Measurements from ENCODE around the gene COL1A1.

DNA sequence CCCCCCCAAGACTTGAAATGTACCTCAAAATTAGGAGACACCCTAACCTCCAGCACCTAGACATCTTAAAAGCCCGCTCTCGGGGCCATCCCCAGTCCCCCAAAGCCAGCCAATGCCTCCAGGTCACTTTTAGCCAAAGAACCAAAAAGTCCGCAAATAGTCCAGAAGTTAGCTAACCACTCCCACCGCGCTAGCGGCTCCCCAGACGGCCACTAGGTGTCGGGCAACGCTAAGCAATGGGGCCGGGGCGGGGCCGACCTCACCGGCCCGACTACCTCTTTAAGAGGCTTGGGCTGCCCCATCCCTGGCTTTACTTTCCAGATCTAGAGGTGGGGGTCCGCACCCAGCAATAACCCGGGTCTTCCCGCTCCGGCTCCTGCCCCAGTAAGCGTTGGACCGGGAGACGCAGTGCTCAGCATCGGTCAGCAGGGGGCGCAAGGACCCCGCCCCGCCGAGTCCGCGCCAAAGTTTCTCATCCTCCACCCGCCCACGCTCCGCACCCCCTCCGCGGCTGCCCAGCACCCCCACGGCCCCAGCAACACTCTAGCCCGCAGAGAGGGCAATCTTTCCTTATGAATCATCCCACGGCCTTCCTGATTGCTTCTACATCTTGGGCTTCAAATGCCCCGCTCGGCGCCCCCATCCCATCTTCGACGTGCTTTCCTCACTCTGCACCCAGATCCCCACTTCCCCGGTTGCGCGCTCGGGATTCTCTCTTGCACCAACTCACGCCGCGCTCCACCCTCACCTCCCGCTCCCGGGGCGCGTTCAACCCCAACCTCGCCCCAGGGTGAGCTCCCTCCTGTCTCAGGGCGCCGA, 765 bp downstream of the COL1A1 start:
- TF ChIP-seq, protein P1, sequence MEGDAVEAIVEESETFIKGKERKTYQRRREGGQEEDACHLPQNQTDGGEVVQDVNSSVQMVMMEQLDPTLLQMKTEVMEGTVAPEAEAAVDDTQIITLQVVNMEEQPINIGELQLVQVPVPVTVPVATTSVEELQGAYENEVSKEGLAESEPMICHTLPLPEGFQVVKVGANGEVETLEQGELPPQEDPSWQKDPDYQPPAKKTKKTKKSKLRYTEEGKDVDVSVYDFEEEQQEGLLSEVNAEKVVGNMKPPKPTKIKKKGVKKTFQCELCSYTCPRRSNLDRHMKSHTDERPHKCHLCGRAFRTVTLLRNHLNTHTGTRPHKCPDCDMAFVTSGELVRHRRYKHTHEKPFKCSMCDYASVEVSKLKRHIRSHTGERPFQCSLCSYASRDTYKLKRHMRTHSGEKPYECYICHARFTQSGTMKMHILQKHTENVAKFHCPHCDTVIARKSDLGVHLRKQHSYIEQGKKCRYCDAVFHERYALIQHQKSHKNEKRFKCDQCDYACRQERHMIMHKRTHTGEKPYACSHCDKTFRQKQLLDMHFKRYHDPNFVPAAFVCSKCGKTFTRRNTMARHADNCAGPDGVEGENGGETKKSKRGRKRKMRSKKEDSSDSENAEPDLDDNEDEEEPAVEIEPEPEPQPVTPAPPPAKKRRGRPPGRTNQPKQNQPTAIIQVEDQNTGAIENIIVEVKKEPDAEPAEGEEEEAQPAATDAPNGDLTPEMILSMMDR (conservative IDR thresholded peaks at IDR 0.05) = peak; percentile 100
- TF ChIP-seq EZH2 (IDR thresholded peaks at IDR 0.05; ENCODE audit: low read depth) = no peak
